Caco-2 (cell line): ENCODE data around the gene PKN1. TPM values are rescaled to one million over a fixed set of nuclear protein-coding genes. Genes with fewer than 3 reads are reported as not detected.
A peak's percentile ranks its signal among the peaks of the same experiment; 100 is the strongest.

Experiments
- BruUV-seq: library from RNA; stranded (reverse); fragments of 400-500 nt; replicated peaks from 2 replicates; lab custom pipeline; 2021; lab: Mats Ljungman, UMichigan
- CTCF ChIA-PET: fragments of 300-600 bp; sonication (Branson Sonifier 250); formaldehyde crosslinking; loops from one replicate; lab custom pipeline; 2022; ENCODE audit warnings: antibody characterized with exemption; lab: Charles Lee
- POLR2A ChIA-PET: fragments of 300-600 bp; sonication (Branson Sonifier 250); formaldehyde crosslinking; loops from one replicate; lab custom pipeline; 2022; ENCODE audit warnings: antibody characterized with exemption; lab: Charles Lee
- DNase-seq, 2 experiments: peaks; one replicate each; pipeline versions ENCODE4 v3.0.0 to v3.0.0-alpha.2; 2020 to 2022
- H3K27me3 ChIP-seq: replicated peaks from 2 replicates; pipeline ENCODE4 v1.6.0; 2011; ENCODE audit warnings: low read length; ENCODE audit not compliant: control insufficient read depth, insufficient read depth
- H3K36me3 ChIP-seq: 2 replicates; pipeline ENCODE4 v1.5.1; 2011; ENCODE audit warnings: low read length; ENCODE audit not compliant: control insufficient read depth, insufficient read depth
- H3K4me1 ChIP-seq: fragments of 250-450 bp; sonication (Bioruptor Pico); 2 replicates; pipeline ENCODE4 v1.5.1; 2020; ENCODE audit warnings: mild to moderate bottlenecking
- H3K4me3 ChIP-seq: 2 replicates; pipeline ENCODE4 v1.5.1; 2011; ENCODE audit warnings: low read depth, mild to moderate bottlenecking, control low read depth, low read length
- H3K9me3 ChIP-seq: fragments of 250-450 bp; sonication (Bioruptor Pico); 2 replicates; pipeline ENCODE4 v1.5.1; 2020; ENCODE audit warnings: mild to moderate bottlenecking, moderate library complexity
- H3K27ac Mint-ChIP-seq: one replicate; pipeline ENCODE4 v1.8.0; 2022; ENCODE audit warnings: mixed read lengths; ENCODE audit not compliant: unreplicated experiment
- H3K27me3 Mint-ChIP-seq: one replicate; pipeline ENCODE4 v1.8.0; 2022; ENCODE audit warnings: mixed read lengths; ENCODE audit not compliant: insufficient read depth, unreplicated experiment
- H3K36me3 Mint-ChIP-seq: one replicate; pipeline ENCODE4 v1.8.0; 2022; ENCODE audit warnings: mild to moderate bottlenecking, mixed read lengths; ENCODE audit not compliant: insufficient read depth, unreplicated experiment
- H3K4me1 Mint-ChIP-seq: one replicate; pipeline ENCODE4 v1.8.0; 2022; ENCODE audit warnings: low read depth, mixed read lengths; ENCODE audit not compliant: unreplicated experiment
- H3K4me3 Mint-ChIP-seq: one replicate; pipeline ENCODE4 v1.8.0; 2022; ENCODE audit warnings: mild to moderate bottlenecking, moderate library complexity, mixed read lengths; ENCODE audit not compliant: unreplicated experiment
- H3K9me3 Mint-ChIP-seq: one replicate; pipeline ENCODE4 v1.8.0; 2022; ENCODE audit warnings: mixed read lengths; ENCODE audit not compliant: unreplicated experiment
- intact Hi-C: fragments of 100-400 bp; cut with micrococcal nuclease; formaldehyde crosslinking; loops from one replicate; pipeline ENCODE4 v1.10.0; 2022; ENCODE audit not compliant: unreplicated experiment
- total RNA-seq: library from RNA; stranded (reverse); gene quantifications from 2 replicates; pipeline ENCODE4 v1.2.3, GENCODE V29; 2022
- TF ChIP-seq, protein P1 (sequence below), 2 experiments: fragments of 200-600 bp in 1 of 2; IDR thresholded peaks; 1 replicate in 1 of 2; 2 replicates in 1 of 2; pipeline versions ENCODE4 v1.5.1 to v1.8.0; 2011 to 2022; ENCODE audit warnings: antibody characterized with exemption in 1 of 2, control low read depth in 1 of 2, inconsistent platforms in 1 of 2, low read depth in 1 of 2, low read length in 1 of 2, mild to moderate bottlenecking in 1 of 2, moderate library complexity in 1 of 2; ENCODE audit not compliant: insufficient read depth in 1 of 2, severe bottlenecking in 1 of 2, unreplicated experiment in 1 of 2

Gene PKN1
- total RNA-seq, 1 experiment from 2014 or later, result 102 TPM

DNA sequence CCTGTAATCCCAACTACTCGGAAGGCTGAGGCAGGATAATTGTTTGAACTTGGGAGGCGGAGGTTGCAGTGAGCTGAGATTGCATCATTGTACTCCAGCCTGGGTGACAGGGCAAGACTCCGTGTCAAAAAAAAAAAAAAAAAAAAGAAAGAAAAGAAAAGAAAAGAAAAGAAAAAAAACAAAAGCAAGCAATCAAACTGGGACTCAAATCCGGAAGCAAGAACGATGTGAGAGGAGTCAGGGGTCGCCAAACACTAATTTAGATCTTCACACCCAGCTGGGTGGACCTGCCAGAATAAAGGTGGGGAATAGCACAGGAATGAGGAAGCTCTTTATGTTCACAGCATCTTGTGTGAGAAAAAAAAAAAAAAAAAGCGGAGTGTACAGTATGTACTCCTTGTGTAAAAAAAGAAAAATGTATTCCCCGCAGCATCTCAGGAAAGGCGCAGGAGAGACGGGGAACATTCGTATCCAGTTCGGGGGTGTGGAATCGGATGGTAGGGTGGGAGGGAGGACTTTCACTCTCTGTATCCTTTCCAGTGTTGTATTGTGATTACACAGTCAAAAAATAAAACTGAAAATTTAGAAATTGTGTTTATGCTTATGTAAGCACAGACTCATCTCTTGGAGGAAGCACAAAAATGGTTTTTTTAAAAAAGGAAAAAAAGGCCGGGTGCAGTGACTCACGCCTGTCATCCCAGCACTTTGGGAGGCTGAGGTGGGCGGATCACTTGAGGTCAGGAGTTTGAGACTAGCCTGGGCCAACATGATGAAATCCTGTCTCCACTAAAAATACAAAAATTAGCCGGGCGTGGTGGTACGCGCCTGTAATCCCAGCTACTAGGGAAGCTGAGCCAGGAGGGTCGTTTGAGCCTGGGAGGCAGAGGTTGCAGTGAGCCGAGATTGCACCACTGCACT is 77.5 kb downstream of the PKN1 start:
- no peak for DNase-seq
- Mint-ChIP-seq H3K36me3 (peaks cover 31% of the 10 kb centered on the region), H3K27me3 (no peaks in the 10 kb centered on the region), H3K4me1 (peaks cover 30% of the 10 kb centered on the region), H3K9me3 (no peaks in the 10 kb centered on the region), H3K4me3 (no peak overlapping the region), H3K27ac (peak overlapping the region; percentile 80)
- H3K36me3 ChIP-seq, result peaks cover 4% of the 10 kb centered on the region
- intact Hi-C loops, result no loop called here
- POLR2A ChIA-PET, result interaction anchor here (0.6 to 0.7 kb wide), 2 partner anchors 14 to 67 kb away, joined by 3 to 4 read pairs; no protein-coding TSS in a partner anchor
- no peak overlapping the region for H3K4me3 ChIP-seq
- H3K9me3 ChIP-seq, result no peaks in the 10 kb centered on the region
- no peaks in the 10 kb centered on the region for H3K27me3 ChIP-seq
- peaks cover 40% of the 10 kb centered on the region for H3K4me1 ChIP-seq
- TF ChIP-seq, protein P1, sequence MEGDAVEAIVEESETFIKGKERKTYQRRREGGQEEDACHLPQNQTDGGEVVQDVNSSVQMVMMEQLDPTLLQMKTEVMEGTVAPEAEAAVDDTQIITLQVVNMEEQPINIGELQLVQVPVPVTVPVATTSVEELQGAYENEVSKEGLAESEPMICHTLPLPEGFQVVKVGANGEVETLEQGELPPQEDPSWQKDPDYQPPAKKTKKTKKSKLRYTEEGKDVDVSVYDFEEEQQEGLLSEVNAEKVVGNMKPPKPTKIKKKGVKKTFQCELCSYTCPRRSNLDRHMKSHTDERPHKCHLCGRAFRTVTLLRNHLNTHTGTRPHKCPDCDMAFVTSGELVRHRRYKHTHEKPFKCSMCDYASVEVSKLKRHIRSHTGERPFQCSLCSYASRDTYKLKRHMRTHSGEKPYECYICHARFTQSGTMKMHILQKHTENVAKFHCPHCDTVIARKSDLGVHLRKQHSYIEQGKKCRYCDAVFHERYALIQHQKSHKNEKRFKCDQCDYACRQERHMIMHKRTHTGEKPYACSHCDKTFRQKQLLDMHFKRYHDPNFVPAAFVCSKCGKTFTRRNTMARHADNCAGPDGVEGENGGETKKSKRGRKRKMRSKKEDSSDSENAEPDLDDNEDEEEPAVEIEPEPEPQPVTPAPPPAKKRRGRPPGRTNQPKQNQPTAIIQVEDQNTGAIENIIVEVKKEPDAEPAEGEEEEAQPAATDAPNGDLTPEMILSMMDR (IDR thresholded peaks at IDR 0.05; ENCODE audit: insufficient read depth in 1 of 2, low read depth in 1 of 2, low read length in 1 of 2, severe bottlenecking in 1 of 2, unreplicated experiment in 1 of 2), result no peak
- no TSS peak for BruUV-seq
- CTCF ChIA-PET, result interaction anchor here (0.7 kb wide), 1 partner anchor 11 kb away, joined by 4 read pairs; no protein-coding TSS in a partner anchor

DNA sequence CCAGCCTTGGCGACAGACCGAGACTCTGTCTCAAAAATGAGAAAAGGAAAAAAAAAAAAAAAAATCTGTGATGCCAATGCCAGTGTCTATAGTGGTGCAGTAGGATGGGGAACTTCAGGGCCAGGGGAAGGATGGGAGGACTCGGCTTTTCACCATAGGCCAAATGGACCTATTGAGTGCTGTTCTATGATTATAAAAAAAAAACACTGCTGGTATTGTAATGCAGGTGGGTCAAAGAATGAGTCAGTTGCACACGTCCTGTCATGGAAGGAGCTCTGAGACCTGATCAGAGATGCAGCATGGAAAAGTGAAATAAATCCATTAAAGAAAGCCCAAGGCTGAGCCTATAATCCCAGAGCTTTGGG is 78.1 kb downstream of the PKN1 start:
- Mint-ChIP-seq H3K9me3 (no peaks in the 10 kb centered on the region), H3K27ac (peak overlapping the region; percentile 80), H3K27me3 (no peaks in the 10 kb centered on the region), H3K4me3 (no peak overlapping the region), H3K4me1 (peaks cover 24% of the 10 kb centered on the region), H3K36me3 (peaks cover 31% of the 10 kb centered on the region)
- intact Hi-C loops, result no loop called here
- Histone ChIP-seq H3K36me3 (peaks cover 7% of the 10 kb centered on the region), H3K27me3 (no peaks in the 10 kb centered on the region), H3K4me1 (peaks cover 37% of the 10 kb centered on the region), H3K4me3 (no peak overlapping the region), H3K9me3 (no peaks in the 10 kb centered on the region)
- ChIA-PET CTCF (no interaction called here), POLR2A (no interaction called here)
- TF ChIP-seq, protein P1 (IDR thresholded peaks at IDR 0.05; ENCODE audit: insufficient read depth in 1 of 2, low read depth in 1 of 2, low read length in 1 of 2, severe bottlenecking in 1 of 2, unreplicated experiment in 1 of 2), result no peak
- no TSS peak for BruUV-seq
- DNase-seq, result no peak

DNA sequence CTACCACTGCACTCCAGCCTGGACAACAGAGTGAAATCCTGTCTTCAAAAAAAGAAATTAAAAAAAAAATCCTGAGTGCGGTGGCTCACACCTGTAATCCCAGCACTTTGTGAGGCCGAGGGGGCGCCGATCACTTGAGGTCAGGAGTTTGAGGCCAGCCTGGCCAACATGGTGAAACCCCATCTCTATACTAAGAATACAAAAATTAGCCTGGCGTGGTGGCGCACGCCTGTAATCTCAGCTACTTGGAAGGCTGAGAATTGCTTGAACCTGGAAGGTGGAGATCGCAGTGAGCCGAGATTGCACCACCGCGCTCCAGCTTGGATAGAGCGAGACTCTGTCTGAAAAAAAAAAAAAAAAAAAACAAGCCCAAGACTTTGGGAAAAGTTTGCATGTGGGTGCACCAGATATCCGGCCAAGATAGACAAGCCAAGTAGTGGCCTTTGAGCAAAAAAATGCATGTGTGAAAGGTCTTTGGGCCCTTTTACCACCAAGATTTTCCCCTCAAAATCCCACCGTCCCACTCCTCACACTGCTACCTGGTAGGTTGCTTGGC is 79.4 kb downstream of the PKN1 start:
- intact Hi-C loops, result no loop called here
- Mint-ChIP-seq H3K27me3 (no peaks in the 10 kb centered on the region), H3K36me3 (peaks cover 42% of the 10 kb centered on the region), H3K4me3 (no peak overlapping the region), H3K4me1 (peaks cover 16% of the 10 kb centered on the region), H3K9me3 (no peaks in the 10 kb centered on the region), H3K27ac (no peak overlapping the region)
- H3K27me3 ChIP-seq, result no peaks in the 10 kb centered on the region
- BruUV-seq, result no TSS peak
- DNase-seq, result no peak
- H3K9me3 ChIP-seq, result no peaks in the 10 kb centered on the region
- peaks cover 7% of the 10 kb centered on the region for H3K36me3 ChIP-seq
- no peak overlapping the region for H3K4me3 ChIP-seq
- ChIA-PET CTCF (interaction anchor here (0.7 kb wide), 1 partner anchor 22 kb away, joined by 11 read pairs; no protein-coding TSS in a partner anchor), POLR2A (no interaction called here)
- TF ChIP-seq, protein P1 (IDR thresholded peaks at IDR 0.05; ENCODE audit: insufficient read depth in 1 of 2, low read depth in 1 of 2, low read length in 1 of 2, severe bottlenecking in 1 of 2, unreplicated experiment in 1 of 2), result no peak
- peaks cover 32% of the 10 kb centered on the region for H3K4me1 ChIP-seq
